K562 (cell line): Measurements from ENCODE around the gene MYL6B. TPM values are rescaled to one million over a fixed set of nuclear protein-coding genes. Genes with fewer than 3 reads are reported as not detected.

Experiments
- ARID4B ChIP-seq: sonication (generic); formaldehyde crosslinking; IDR thresholded peaks from 2 replicates; pipeline ENCODE4 v1.8.0; 2022; ENCODE audit warnings: mild to moderate bottlenecking, missing genetic modification reagents
- FOXP1 ChIP-seq: sonication (generic); formaldehyde crosslinking; IDR thresholded peaks from 2 replicates; pipeline ENCODE4 v1.8.0; 2022; ENCODE audit warnings: mild to moderate bottlenecking, missing genetic modification reagents
- HCFC1 ChIP-seq: IDR thresholded peaks from 2 replicates; pipeline ENCODE4 v1.6.1; 2012; ENCODE audit warnings: low read depth, low read length, improper control_type of control experiment
- HES1 ChIP-seq: fragments of 450-650 bp; IDR thresholded peaks from 2 replicates; pipeline ENCODE4 v1.6.1; 2016; ENCODE audit warnings: low read depth, mild to moderate bottlenecking, moderate library complexity
- IRF1 ChIP-seq: sonication (generic); formaldehyde crosslinking; IDR thresholded peaks from 2 replicates; pipeline ENCODE4 v1.8.0; 2022; ENCODE audit warnings: missing genetic modification reagents, mild to moderate bottlenecking, borderline replicate concordance
- KLF13 ChIP-seq: fragments of 450-650 bp; IDR thresholded peaks from 2 replicates; pipeline ENCODE4 v1.6.1; 2016; ENCODE audit warnings: missing genetic modification characterization, low read depth, mild to moderate bottlenecking, missing compliant biosample characterization, moderate library complexity, borderline replicate concordance
- L3MBTL2 ChIP-seq: fragments of 450-650 bp; IDR thresholded peaks from 2 replicates; pipeline ENCODE4 v1.6.1; 2016; ENCODE audit warnings: mild to moderate bottlenecking, moderate library complexity
- MAFG ChIP-seq: fragments of 450-650 bp; conservative IDR thresholded peaks from 2 replicates; pipeline ENCODE4 v1.6.1; 2016; ENCODE audit warnings: missing genetic modification characterization, missing compliant biosample characterization
- MTF1 ChIP-seq: fragments of 250-450 bp; sonication (Bioruptor Pico); IDR thresholded peaks from 2 replicates; pipeline ENCODE4 v1.9.0; 2021; ENCODE audit warnings: moderate library complexity, mild to moderate bottlenecking, inconsistent platforms, borderline replicate concordance
- NFRKB ChIP-seq: fragments of 450-650 bp; IDR thresholded peaks from 2 replicates; pipeline ENCODE4 v1.6.1; 2016; ENCODE audit warnings: low read depth
- NFYB ChIP-seq: IDR thresholded peaks from 2 replicates; pipeline ENCODE4 v1.6.1; 2011; ENCODE audit warnings: mild to moderate bottlenecking, moderate library complexity; ENCODE audit not compliant: insufficient read length; ENCODE audit errors: extremely low read depth
- NR0B1 ChIP-seq: fragments of 450-650 bp; IDR thresholded peaks from one replicate; pipeline ENCODE4 v1.6.1; 2018; ENCODE audit warnings: mild to moderate bottlenecking, moderate library complexity; ENCODE audit not compliant: partially characterized antibody
- ZBED1 ChIP-seq: IDR thresholded peaks from 2 replicates; pipeline ENCODE4 v1.6.1; 2014
- ZNF140 ChIP-seq: fragments of 250-450 bp; sonication (Bioruptor Pico); IDR thresholded peaks from 2 replicates; pipeline ENCODE4 v1.8.0; 2021; ENCODE audit warnings: moderate library complexity, mild to moderate bottlenecking, inconsistent platforms
- ZNF431 ChIP-seq: sonication (generic); formaldehyde crosslinking; IDR thresholded peaks from 2 replicates; pipeline ENCODE4 v1.8.0; 2022; ENCODE audit warnings: mild to moderate bottlenecking, missing genetic modification reagents
- ZNF592 ChIP-seq: fragments of 450-650 bp; IDR thresholded peaks from 2 replicates; pipeline ENCODE4 v1.6.1; 2017; ENCODE audit warnings: antibody characterized with exemption, mild to moderate bottlenecking
- ZZZ3 ChIP-seq: fragments of 450-650 bp; IDR thresholded peaks from 2 replicates; pipeline ENCODE4 v1.6.1; 2016; ENCODE audit warnings: antibody characterized with exemption, mild to moderate bottlenecking, moderate library complexity
- polyA plus RNA-seq, 8 experiments: library from polyadenylated mRNA; depleted of rRNA in 4 of 8; stranded (reverse) in 5 of 8; unstranded in 3 of 8; fragments of >200 nt; fragmentation: Nextera tagmentation in 2 of 8; fragmentation: Illumina TruSeq in 1 of 8; extraction: Ambion mirVana in 2 of 8; extraction: Trizol in 1 of 8; gene quantifications; 2 replicates each; pipeline versions ENCODE4 v1.2.1 to v1.2.3, GENCODE V29; 2011 to 2014; ENCODE audit warnings: inconsistent platforms in 1 of 8, missing spikeins in 1 of 8
- total RNA-seq, 7 experiments: library from RNA; depleted of rRNA in 6 of 7; stranded (reverse); fragments of >200 nt in 6 of 7; fragmentation: Illumina TruSeq in 2 of 7; extraction: Trizol in 2 of 7; gene quantifications; 2 replicates each; pipeline versions ENCODE4 v1.2.1 to v1.2.3, GENCODE V29; 2011 to 2021; ENCODE audit warnings: low replicate concordance in 1 of 7

The MYL6B gene
- total and polyA plus RNA-seq, 9 of the 15 experiments (the other 6 are each of a cell fraction or from before 2014, with no cell fraction given) = 42.8 to 77.3 (median 68.6) TPM

GRCh38 chr12:56151672-56152131, 685 bp upstream of the MYL6B start (continued):
- no peak for TF ChIP-seq KLF13 (tag)
- TF ChIP-seq ZNF592 = peak; percentile 50; the same call in 1 of the 2 replicates
- TF ChIP-seq HES1 = no peak
- TF ChIP-seq ZBED1 = peak; percentile 60; the same call in 1 of the 2 replicates
- peak; percentile 86; the same call in 1 of the 2 replicates for TF ChIP-seq NFRKB
- TF ChIP-seq HCFC1 = no peak
- TF ChIP-seq ZNF431 (CRISPR knock-in tag) = no peak
- no peak for TF ChIP-seq NR0B1
- TF ChIP-seq MAFG = 0 out of 2 replicates have a peak, but pooled peaks have one; percentile 26
- TF ChIP-seq ARID4B (CRISPR knock-in tag) = peak; percentile 23; the same call in 1 of the 2 replicates
- TF ChIP-seq NFYB = no peak
- TF ChIP-seq ZZZ3 = 0 out of 2 replicates have a peak, but pooled peaks have one; percentile 27
- peak; percentile 74 for TF ChIP-seq FOXP1 (CRISPR knock-in tag)
- TF ChIP-seq ZNF140 (CRISPR knock-in tag) = no peak
- TF ChIP-seq IRF1 = no peak
- TF ChIP-seq L3MBTL2 = peak; percentile 70
- no peak for TF ChIP-seq MTF1 (CRISPR knock-in tag)
